Esophagus muscularis mucosa (tissue), 3 donors: ENCODE data around the gene MAP2.

ENCODE experiments used
- POLR2A ChIP-seq: fragments of 450-650 bp; IDR thresholded peaks from one replicate; pipeline ENCODE4 v1.6.1; 2017; ENCODE audit warnings: antibody characterized with exemption, moderate library complexity, mild to moderate bottlenecking, low read depth
- POLR2AphosphoS5 ChIP-seq, 2 donors: sonication (generic); formaldehyde crosslinking; IDR thresholded peaks; one replicate each; pipeline ENCODE4 v1.6.1; 2017; ENCODE audit warnings: antibody characterized with exemption in 2 of 2
- TF ChIP-seq, protein P1 (sequence below), 3 experiments: fragments of 200-600 bp in 2 of 3; fragments of 450-650 bp in 1 of 3; sonication (generic) in 2 of 3; IDR thresholded peaks; one replicate each; pipeline ENCODE4 v1.5.1; 2017 to 2019; ENCODE audit warnings: antibody characterized with exemption in 3 of 3, mild to moderate bottlenecking in 2 of 3, moderate library complexity in 1 of 3

DNA sequence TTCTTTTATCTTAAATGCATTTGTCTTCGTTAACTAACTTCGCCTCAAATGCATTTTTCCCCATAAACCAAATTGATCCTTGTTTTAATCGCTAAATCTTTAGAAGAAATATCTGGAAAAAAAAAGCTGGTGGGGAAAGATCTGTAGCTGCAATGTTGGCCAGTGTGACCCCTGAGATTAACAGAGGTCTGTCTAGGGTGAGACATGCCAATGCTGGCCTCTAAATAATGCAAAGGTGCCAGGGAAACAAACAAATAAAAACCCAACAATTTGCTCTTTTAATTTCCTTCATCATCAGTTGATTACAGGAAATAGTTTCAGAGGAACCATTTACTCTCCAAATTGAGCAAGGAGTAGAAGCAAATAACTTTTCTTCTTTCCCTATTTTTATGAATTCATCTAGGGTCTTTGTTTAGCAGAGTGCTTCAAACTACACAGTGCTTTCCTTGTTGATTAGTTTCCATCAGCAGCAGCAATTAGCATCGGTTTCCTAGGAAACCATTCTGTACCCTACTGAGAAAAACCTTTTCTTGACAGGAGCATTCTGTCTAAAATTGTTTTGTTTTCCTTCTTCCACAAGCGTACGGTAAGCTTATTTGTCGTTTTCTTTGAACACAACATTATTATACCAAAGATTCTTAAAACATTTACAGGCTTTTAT is 247.3 kb downstream of the MAP2 start:
- TF ChIP-seq, protein P1, sequence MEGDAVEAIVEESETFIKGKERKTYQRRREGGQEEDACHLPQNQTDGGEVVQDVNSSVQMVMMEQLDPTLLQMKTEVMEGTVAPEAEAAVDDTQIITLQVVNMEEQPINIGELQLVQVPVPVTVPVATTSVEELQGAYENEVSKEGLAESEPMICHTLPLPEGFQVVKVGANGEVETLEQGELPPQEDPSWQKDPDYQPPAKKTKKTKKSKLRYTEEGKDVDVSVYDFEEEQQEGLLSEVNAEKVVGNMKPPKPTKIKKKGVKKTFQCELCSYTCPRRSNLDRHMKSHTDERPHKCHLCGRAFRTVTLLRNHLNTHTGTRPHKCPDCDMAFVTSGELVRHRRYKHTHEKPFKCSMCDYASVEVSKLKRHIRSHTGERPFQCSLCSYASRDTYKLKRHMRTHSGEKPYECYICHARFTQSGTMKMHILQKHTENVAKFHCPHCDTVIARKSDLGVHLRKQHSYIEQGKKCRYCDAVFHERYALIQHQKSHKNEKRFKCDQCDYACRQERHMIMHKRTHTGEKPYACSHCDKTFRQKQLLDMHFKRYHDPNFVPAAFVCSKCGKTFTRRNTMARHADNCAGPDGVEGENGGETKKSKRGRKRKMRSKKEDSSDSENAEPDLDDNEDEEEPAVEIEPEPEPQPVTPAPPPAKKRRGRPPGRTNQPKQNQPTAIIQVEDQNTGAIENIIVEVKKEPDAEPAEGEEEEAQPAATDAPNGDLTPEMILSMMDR (IDR thresholded peaks at IDR 0.05), result no peak
- TF ChIP-seq POLR2AphosphoS5 (IDR thresholded peaks at IDR 0.05) (no peak), POLR2A (no peak)
